ENCODE data around the gene OR2T5.
"Not testable (repeated sequence)": the region's sequence is repeated elsewhere in the genome, so short reads cannot be mapped to it uniquely, and the experiment has no call there.

DNA sequence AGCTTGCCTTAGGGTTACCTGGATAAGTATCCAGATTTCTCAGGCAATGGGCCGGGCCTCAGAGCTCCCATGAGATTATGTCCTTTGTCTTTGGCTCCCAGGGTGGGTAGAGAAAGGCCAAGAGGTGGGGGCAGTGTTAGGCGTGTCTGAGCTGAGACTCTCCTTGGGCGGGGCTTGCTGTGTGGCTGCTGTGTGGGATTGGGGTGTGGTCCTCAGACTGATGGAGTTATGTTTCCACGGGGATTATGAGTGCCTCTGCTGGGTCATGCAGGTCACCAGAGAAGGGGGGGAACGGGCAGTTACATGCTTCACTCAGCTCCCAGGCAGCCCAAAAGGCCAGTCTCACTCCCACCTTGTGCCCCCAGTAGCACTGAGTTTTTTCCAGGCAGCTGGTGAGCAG is 8.3 kb downstream of the OR2T5 start:
- TF ChIP-seq, protein P1, sequence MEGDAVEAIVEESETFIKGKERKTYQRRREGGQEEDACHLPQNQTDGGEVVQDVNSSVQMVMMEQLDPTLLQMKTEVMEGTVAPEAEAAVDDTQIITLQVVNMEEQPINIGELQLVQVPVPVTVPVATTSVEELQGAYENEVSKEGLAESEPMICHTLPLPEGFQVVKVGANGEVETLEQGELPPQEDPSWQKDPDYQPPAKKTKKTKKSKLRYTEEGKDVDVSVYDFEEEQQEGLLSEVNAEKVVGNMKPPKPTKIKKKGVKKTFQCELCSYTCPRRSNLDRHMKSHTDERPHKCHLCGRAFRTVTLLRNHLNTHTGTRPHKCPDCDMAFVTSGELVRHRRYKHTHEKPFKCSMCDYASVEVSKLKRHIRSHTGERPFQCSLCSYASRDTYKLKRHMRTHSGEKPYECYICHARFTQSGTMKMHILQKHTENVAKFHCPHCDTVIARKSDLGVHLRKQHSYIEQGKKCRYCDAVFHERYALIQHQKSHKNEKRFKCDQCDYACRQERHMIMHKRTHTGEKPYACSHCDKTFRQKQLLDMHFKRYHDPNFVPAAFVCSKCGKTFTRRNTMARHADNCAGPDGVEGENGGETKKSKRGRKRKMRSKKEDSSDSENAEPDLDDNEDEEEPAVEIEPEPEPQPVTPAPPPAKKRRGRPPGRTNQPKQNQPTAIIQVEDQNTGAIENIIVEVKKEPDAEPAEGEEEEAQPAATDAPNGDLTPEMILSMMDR (IDR thresholded peaks at IDR 0.05; ENCODE audit: poor library complexity, severe bottlenecking), result not testable (repeated sequence)
- not testable (repeated sequence) for TF ChIP-seq RAD21 (conservative IDR thresholded peaks at IDR 0.05)
- TF ChIP-seq, protein P2, sequence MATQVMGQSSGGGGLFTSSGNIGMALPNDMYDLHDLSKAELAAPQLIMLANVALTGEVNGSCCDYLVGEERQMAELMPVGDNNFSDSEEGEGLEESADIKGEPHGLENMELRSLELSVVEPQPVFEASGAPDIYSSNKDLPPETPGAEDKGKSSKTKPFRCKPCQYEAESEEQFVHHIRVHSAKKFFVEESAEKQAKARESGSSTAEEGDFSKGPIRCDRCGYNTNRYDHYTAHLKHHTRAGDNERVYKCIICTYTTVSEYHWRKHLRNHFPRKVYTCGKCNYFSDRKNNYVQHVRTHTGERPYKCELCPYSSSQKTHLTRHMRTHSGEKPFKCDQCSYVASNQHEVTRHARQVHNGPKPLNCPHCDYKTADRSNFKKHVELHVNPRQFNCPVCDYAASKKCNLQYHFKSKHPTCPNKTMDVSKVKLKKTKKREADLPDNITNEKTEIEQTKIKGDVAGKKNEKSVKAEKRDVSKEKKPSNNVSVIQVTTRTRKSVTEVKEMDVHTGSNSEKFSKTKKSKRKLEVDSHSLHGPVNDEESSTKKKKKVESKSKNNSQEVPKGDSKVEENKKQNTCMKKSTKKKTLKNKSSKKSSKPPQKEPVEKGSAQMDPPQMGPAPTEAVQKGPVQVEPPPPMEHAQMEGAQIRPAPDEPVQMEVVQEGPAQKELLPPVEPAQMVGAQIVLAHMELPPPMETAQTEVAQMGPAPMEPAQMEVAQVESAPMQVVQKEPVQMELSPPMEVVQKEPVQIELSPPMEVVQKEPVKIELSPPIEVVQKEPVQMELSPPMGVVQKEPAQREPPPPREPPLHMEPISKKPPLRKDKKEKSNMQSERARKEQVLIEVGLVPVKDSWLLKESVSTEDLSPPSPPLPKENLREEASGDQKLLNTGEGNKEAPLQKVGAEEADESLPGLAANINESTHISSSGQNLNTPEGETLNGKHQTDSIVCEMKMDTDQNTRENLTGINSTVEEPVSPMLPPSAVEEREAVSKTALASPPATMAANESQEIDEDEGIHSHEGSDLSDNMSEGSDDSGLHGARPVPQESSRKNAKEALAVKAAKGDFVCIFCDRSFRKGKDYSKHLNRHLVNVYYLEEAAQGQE (IDR thresholded peaks at IDR 0.05; ENCODE audit: borderline replicate concordance), result not testable (repeated sequence)

All from neural cell (in vitro differentiated cells).